ENCODE data around the gene PNMT. TPM values are rescaled to one million over a fixed set of nuclear protein-coding genes. Genes with fewer than 3 reads are reported as not detected.
"Not testable (repeated sequence)": the region's sequence is repeated elsewhere in the genome, so short reads cannot be mapped to it uniquely, and the experiment has no call there.

The PNMT gene
- total RNA-seq, 2 donors from 2014 or later = 0.47 TPM; not detected in 1

DNA sequence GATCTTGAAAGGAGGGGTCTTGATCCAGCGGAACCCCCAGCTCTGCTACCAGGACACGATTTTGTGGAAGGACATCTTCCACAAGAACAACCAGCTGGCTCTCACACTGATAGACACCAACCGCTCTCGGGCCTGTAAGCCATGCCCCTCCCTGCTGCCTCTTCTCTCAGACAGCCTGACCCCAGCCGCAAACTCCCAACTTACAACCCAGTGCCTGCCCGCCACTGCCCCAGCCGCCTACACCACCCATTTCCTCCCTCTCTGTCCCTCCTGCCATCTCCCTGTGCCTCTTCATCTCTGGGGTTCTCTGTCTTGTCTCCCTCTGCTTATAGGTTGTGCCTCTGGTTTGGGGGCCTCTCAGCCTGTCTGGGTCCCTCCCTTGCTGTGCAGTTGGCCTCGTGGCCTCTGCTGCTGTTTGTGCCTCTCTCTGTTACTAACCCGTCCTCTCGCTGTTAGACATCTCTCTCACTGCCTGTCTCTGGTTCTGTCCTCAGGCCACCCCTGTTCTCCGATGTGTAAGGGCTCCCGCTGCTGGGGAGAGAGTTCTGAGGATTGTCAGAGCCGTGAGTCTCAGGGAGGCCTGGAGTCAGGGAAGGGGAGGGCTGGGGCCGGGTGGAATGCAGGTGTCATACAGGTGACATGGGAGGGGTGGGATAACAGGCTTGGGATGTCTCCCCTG is 41.2 kb downstream of the PNMT start:
- no peak for DNase-seq
- Histone ChIP-seq H3K36me3 (peaks cover 9% of the 10 kb centered on the region), H3K9me3 (no peaks in the 10 kb centered on the region), H3K27me3 (no peaks in the 10 kb centered on the region), H3K27ac (no peak overlapping the region), H3K4me3 (no peak overlapping the region), H3K4me1 (peaks cover 19% of the 10 kb centered on the region), H3K9ac (ENCODE audit: low read depth in 2 of 2, low read length in 2 of 2) (no peak overlapping the region)
- TF ChIP-seq, protein P1, sequence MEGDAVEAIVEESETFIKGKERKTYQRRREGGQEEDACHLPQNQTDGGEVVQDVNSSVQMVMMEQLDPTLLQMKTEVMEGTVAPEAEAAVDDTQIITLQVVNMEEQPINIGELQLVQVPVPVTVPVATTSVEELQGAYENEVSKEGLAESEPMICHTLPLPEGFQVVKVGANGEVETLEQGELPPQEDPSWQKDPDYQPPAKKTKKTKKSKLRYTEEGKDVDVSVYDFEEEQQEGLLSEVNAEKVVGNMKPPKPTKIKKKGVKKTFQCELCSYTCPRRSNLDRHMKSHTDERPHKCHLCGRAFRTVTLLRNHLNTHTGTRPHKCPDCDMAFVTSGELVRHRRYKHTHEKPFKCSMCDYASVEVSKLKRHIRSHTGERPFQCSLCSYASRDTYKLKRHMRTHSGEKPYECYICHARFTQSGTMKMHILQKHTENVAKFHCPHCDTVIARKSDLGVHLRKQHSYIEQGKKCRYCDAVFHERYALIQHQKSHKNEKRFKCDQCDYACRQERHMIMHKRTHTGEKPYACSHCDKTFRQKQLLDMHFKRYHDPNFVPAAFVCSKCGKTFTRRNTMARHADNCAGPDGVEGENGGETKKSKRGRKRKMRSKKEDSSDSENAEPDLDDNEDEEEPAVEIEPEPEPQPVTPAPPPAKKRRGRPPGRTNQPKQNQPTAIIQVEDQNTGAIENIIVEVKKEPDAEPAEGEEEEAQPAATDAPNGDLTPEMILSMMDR (IDR thresholded peaks at IDR 0.05) = no peak
- intact Hi-C loops (cut with DNase I) = no loop called here

DNA sequence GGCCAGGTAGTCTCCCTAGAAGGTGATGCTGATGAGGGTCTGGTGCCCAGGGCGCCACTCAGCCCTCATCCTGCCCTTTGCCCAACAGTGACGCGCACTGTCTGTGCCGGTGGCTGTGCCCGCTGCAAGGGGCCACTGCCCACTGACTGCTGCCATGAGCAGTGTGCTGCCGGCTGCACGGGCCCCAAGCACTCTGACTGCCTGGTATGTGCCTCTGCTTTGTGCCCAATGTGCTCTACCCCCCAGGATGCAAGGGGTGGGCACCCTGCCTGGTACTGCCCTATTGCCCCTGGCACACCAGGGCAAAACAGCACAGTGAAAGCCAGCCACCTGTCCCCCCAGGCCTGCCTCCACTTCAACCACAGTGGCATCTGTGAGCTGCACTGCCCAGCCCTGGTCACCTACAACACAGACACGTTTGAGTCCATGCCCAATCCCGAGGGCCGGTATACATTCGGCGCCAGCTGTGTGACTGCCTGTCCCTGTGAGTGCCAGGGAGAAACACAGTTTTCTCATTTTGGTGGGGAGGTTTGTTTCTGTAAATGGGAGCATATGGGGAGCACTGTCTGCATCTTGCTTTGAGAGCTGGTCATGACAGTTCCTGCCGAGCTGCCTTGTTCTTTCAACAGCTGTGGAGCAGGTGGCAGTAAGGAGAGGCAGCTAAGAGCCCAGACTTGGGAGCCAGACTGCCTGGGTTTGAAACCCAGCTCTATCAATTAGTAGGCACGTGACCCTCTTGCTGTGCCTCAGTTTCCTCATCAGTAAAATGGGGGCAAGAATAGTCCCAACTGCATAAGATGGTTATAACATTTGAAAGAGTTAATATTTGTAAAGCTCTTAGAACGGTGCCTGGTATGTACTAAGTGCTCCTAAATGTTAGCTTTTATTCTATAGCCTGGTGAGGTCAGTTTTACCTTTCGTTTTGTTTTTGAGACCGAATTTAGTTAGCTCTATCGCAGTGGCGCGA is 42.0 kb downstream of the PNMT start:
- TF ChIP-seq, protein P1 (IDR thresholded peaks at IDR 0.05) = no peak
- Histone ChIP-seq H3K4me3 (no peak overlapping the region), H3K36me3 (peaks cover 9% of the 10 kb centered on the region), H3K4me1 (peaks cover 11% of the 10 kb centered on the region), H3K27ac (no peak overlapping the region), H3K27me3 (no peaks in the 10 kb centered on the region), H3K9me3 (no peaks in the 10 kb centered on the region), H3K9ac (ENCODE audit: low read depth in 2 of 2, low read length in 2 of 2) (no peak overlapping the region)
- no peak for DNase-seq
- intact Hi-C loops (cut with DNase I) = no loop called here

DNA sequence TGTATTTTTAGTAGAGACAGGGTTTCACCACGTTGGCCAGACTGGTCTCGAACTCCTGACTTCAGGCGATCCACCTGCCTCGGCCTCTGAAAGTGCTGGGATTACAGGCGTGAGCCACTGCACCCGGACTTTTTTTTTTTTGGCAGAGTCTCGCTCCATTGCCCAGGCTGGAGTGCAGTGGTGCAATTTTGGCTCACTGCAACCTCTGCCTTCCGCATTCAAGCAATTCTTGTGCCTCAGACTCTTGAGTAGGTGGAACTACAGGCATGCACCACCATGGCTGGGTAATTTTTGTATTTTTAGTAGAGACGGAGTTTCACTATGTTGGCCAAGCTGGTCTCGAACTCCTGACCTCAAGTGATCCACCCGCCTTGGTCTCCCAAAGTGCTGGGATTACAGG is 42.8 kb downstream of the PNMT start:
- DNase-seq; H3K9ac ChIP-seq (ENCODE audit: low read depth in 2 of 2, low read length in 2 of 2); H3K27ac ChIP-seq; H3K4me3 ChIP-seq; intact Hi-C loops (cut with DNase I); H3K9me3 ChIP-seq; H3K27me3 ChIP-seq; H3K36me3 ChIP-seq: not testable (repeated sequence)
- H3K4me1 ChIP-seq = peaks cover 11% of the 10 kb centered on the region

DNA sequence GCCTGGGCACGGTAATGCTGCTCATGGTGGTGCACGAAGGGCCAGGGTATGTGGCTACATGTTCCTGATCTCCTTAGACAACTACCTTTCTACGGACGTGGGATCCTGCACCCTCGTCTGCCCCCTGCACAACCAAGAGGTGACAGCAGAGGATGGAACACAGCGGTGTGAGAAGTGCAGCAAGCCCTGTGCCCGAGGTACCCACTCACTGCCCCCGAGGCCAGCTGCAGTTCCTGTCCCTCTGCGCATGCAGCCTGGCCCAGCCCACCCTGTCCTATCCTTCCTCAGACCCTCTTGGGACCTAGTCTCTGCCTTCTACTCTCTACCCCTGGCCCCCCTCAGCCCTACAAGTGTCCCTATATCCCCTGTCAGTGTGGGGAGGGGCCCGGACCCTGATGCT is 43.6 kb downstream of the PNMT start:
- Histone ChIP-seq H3K9ac (ENCODE audit: low read depth in 2 of 2, low read length in 2 of 2) (no peak overlapping the region), H3K9me3 (no peaks in the 10 kb centered on the region), H3K4me1 (peaks cover 9% of the 10 kb centered on the region), H3K27ac (no peak overlapping the region), H3K4me3 (no peak overlapping the region), H3K36me3 (peaks cover 9% of the 10 kb centered on the region), H3K27me3 (no peaks in the 10 kb centered on the region)
- no peak for DNase-seq
- intact Hi-C loops (cut with DNase I) = no loop called here
- TF ChIP-seq, protein P1 (IDR thresholded peaks at IDR 0.05) = no peak

DNA sequence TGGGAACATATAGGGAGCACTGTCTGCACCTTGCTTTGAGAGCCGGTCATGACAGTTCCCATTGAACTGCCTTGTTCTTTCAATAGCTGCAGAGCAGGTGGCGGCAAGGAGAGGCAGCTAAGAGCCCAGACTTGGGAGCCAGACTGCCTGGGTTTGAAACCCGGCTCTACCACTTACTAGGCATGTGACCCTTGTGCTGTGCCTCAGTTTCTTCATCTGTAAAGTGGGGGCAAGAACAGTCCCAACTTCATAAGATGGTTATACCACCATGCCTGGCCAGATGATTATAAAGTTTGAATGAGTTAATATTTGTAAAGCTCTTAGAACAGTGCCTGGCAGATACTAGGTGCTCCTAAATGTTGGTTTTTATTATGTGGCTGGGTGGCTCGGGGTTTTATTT is 46.0 kb downstream of the PNMT start:
- Histone ChIP-seq H3K27me3 (no peaks in the 10 kb centered on the region), H3K4me3 (no peak overlapping the region), H3K27ac (no peak overlapping the region), H3K9me3 (no peaks in the 10 kb centered on the region), H3K36me3 (no peaks in the 10 kb centered on the region), H3K9ac (ENCODE audit: low read depth in 2 of 2, low read length in 2 of 2) (no peak overlapping the region), H3K4me1 (peaks cover 8% of the 10 kb centered on the region)
- TF ChIP-seq, protein P1 (IDR thresholded peaks at IDR 0.05) = no peak
- intact Hi-C loops (cut with DNase I) = no loop called here
- DNase-seq = no peak

Measured in colonic mucosa (tissue), 4 donors.